Keratinocyte (primary cell): ENCODE measurements around the gene INTS14.

ENCODE experiments used
- EZH2 ChIP-seq: IDR thresholded peaks from one replicate; pipeline ENCODE4 v1.6.1; 2012; ENCODE audit warnings: inconsistent platforms, mild to moderate bottlenecking, low read length, moderate library complexity
- TF ChIP-seq, protein P1 (sequence below), 3 experiments: IDR thresholded peaks in 1 of 3; conservative IDR thresholded peaks in 1 of 3; optimal IDR thresholded peaks in 1 of 3; 2 replicates in 2 of 3; 3 replicates in 1 of 3; pipeline versions ENCODE3 to v1.5.1; 2011; ENCODE audit warnings: low read length in 3 of 3, mild to moderate bottlenecking in 3 of 3, moderate library complexity in 2 of 3, control low read depth in 1 of 3, inconsistent platforms in 1 of 3; ENCODE audit not compliant: insufficient read depth in 2 of 3; ENCODE audit errors: extremely low read depth in 1 of 3

DNA sequence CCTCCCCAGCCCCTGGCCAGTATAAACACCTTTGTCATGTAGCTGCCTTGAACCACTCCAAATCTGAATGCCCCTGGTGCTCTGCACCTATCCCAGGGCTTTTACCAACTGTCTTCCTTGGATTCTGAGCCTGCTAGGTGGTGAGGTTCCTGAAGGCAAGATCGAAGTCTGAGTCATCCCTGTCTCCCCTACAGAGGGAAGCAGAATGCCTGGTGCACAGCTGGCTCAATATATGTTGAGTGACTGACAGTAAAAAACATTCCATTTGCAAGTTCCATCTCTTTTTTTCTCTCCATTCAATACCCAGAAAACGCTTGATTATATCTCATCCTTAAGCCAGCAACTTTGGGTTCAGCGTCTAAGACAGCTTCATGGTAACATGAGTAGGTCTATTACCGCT is 35.6 kb upstream of the INTS14 start:
- TF ChIP-seq, protein P1, sequence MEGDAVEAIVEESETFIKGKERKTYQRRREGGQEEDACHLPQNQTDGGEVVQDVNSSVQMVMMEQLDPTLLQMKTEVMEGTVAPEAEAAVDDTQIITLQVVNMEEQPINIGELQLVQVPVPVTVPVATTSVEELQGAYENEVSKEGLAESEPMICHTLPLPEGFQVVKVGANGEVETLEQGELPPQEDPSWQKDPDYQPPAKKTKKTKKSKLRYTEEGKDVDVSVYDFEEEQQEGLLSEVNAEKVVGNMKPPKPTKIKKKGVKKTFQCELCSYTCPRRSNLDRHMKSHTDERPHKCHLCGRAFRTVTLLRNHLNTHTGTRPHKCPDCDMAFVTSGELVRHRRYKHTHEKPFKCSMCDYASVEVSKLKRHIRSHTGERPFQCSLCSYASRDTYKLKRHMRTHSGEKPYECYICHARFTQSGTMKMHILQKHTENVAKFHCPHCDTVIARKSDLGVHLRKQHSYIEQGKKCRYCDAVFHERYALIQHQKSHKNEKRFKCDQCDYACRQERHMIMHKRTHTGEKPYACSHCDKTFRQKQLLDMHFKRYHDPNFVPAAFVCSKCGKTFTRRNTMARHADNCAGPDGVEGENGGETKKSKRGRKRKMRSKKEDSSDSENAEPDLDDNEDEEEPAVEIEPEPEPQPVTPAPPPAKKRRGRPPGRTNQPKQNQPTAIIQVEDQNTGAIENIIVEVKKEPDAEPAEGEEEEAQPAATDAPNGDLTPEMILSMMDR (optimal IDR thresholded peaks at IDR 0.05 in 1 of 3, IDR thresholded peaks at IDR 0.05 in 1 of 3, conservative IDR thresholded peaks at IDR 0.05 in 1 of 3; ENCODE audit: extremely low read depth in 1 of 3, insufficient read depth in 2 of 3, low read length in 3 of 3) = no peak
- TF ChIP-seq EZH2 = no peak
